GM12875 (cell line): ENCODE measurements around the gene DYRK3.

ENCODE experiments used
- H3K4me3 ChIP-seq: one replicate; pipeline ENCODE4 v1.5.1; 2011; ENCODE audit warnings: low read depth, low read length, control low read depth
- CTCF ChIP-seq: IDR thresholded peaks from 2 replicates; pipeline ENCODE4 v1.5.1; 2011; ENCODE audit warnings: low read depth, mild to moderate bottlenecking, control low read depth, inconsistent platforms, low read length, moderate library complexity, borderline replicate concordance; ENCODE audit not compliant: insufficient read depth

DYRK3 gene

GRCh38 chr1:206683313-206683712 is 48.0 kb downstream of the DYRK3 start:
- TF ChIP-seq CTCF, result no peak

GRCh38 chr1:206684003-206684402 is 48.7 kb downstream of the DYRK3 start:
- no peak overlapping the region for H3K4me3 ChIP-seq
- TF ChIP-seq CTCF, result no peak

More at GRCh38 chr1:206683313-206683712, 48.0 kb downstream of the DYRK3 start:
- no peak overlapping the region for H3K4me3 ChIP-seq

DNA sequence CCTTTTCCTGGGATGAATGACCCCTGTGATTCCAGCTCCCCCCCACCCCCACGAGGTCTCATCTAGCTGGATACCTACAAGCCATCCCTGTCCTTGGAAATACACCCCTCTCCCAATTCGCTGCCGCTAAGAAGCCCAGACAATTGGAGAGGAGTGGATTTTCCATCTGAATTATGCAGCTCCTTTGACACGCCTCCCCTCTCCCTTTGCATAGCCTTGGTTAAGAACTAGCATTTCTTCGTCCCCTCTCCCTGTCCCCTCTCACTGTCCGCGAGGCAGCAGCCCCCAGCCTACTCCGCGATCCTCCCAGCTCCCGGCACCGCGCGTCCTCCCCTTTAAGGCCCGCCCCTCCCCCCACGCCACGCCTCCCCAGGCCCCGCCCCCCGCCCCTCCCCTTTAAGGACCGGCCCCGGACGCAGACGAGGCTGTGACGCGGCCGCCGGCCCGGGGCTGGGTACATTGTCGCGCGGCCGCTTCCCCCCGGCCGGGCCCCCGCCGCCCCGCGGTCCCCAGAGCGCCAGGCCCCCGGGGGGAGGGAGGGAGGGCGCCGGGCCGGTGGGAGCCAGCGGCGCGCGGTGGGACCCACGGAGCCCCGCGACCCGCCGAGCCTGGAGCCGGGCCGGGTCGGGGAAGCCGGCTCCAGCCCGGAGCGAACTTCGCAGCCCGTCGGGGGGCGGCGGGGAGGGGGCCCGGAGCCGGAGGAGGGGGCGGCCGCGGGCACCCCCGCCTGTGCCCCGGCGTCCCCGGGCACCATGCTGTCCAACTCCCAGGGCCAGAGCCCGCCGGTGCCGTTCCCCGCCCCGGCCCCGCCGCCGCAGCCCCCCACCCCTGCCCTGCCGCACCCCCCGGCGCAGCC is 49.4 kb downstream of the DYRK3 start, which contains the start of gene MAPKAPK2:
TSS of gene MAPKAPK2 (plus strand) at position 428 of the 856 bp plus-strand sequence. CDS start at position 753, 325 bp downstream.
- peak within 1 kb of the TSS; percentile 86 for H3K4me3 ChIP-seq
- no peak for TF ChIP-seq CTCF

- no peak for TF ChIP-seq CTCF
- H3K4me3 ChIP-seq, result peak overlapping the region; percentile 86
These were observed 50.0 kb downstream of the DYRK3 start for GRCh38 chr1:206685334-206685768.

GRCh38 chr1:206685769-206686477 is 50.6 kb downstream of the DYRK3 start:
- H3K4me3 ChIP-seq, result peak overlapping the region; percentile 86
- no peak for TF ChIP-seq CTCF

DNA sequence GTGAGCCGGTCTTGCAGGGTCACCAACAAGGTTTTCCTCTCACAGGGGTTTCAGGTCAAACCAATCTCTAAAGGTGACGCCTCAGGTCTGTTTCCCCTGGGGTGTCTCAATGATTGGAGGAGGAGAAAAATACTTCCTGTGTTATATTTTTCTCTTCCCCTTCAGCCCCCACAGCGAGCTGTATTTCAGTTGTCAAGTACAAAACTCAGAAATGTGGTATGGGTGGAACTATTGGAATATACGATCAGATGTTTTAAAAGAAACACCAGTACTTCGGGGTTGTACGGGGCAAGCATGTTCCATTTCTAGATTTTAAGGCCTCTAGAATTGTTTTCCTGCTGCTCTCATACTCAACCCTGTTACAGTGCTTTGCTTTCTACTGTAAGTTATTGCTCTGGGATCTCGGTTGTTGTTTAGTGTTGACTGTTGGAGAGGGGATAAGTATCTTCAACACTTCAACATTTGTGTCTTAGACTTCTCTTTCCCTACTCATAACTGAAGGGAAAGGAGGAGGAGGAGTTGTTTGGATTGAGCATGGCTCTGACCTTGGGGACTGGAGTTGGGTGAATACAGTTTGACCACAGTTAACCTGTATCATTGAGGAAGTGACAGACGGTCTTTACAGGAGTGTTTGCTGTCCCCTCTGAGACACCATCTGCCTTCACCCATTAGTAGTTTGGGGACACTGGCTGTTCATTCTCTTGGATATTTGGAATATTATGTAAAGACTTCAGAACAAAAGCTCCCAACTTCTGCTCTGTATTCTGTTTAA is 51.3 kb downstream of the DYRK3 start:
- no peak for TF ChIP-seq CTCF

More for the DNA sequence above, 51.3 kb downstream of the DYRK3 start:
- H3K4me3 ChIP-seq, result peak overlapping the region; percentile 86
